Ovary (tissue), 3 donors: Measurements from ENCODE around the gene CACYBP.

Experiments used
- CTCF ChIP-seq, 3 donors: fragments of 450-650 bp in 2 of 3; fragments of 200-600 bp in 1 of 3; IDR thresholded peaks; one replicate each; pipeline versions ENCODE4 v1.5.1 to v1.8.0; 2016 to 2022; ENCODE audit warnings: antibody characterized with exemption in 3 of 3, mild to moderate bottlenecking in 1 of 3
- EP300 ChIP-seq: sonication (generic); formaldehyde crosslinking; IDR thresholded peaks from one replicate; pipeline ENCODE4 v1.6.1; 2017; ENCODE audit warnings: antibody characterized with exemption
- donor health status: DM: no; HTN: no; CAD: no.

- TF ChIP-seq CTCF (IDR thresholded peaks at IDR 0.05) = no peak
- no peak for TF ChIP-seq EP300
These were observed 19.8 kb downstream of the CACYBP start for GRCh38 chr1:175019524-175019923.
